Measurements from ENCODE around the gene COPA.

GRCh38 chr1:160326418-160326817 is 16.6 kb downstream of the COPA start:
- no peak for TF ChIP-seq CTCF (IDR thresholded peaks at IDR 0.05)
- no peak for TF ChIP-seq POLR2AphosphoS5 (IDR thresholded peaks at IDR 0.05)
